Mucosa of rectum (tissue), 2 donors: ENCODE data around the gene CTCF.

Experiments used
- H3K27ac ChIP-seq, 2 donors: one replicate each; pipeline ENCODE4 v1.7.0; 2013; ENCODE audit warnings: inconsistent platforms in 2 of 2, low read depth in 2 of 2, low read length in 2 of 2
- H3K27me3 ChIP-seq, 2 donors: one replicate each; pipeline ENCODE4 v1.7.0; 2013; ENCODE audit warnings: low read length in 2 of 2; ENCODE audit not compliant: control insufficient read depth in 2 of 2, insufficient read depth in 2 of 2
- H3K36me3 ChIP-seq, 2 donors: one replicate each; pipeline ENCODE4 v1.7.0; 2013; ENCODE audit warnings: low read length in 2 of 2; ENCODE audit not compliant: control insufficient read depth in 2 of 2, insufficient read depth in 2 of 2
- H3K4me1 ChIP-seq, 2 donors: one replicate each; pipeline ENCODE4 v1.7.0; 2013; ENCODE audit warnings: low read length in 2 of 2, mild to moderate bottlenecking in 1 of 2; ENCODE audit not compliant: control insufficient read depth in 2 of 2, insufficient read depth in 2 of 2
- H3K4me3 ChIP-seq, 2 donors: one replicate each; pipeline ENCODE4 v1.7.0; 2013; ENCODE audit warnings: low read length in 2 of 2
- H3K9ac ChIP-seq, 2 donors: one replicate each; pipeline ENCODE4 v1.7.0; 2013; ENCODE audit warnings: low read length in 2 of 2, low read depth in 1 of 2, mild to moderate bottlenecking in 1 of 2
- H3K9me3 ChIP-seq, 2 donors: one replicate each; pipeline ENCODE4 v1.7.0; 2013; ENCODE audit warnings: low read length in 2 of 2; ENCODE audit not compliant: control insufficient read depth in 2 of 2
- donor health status: healthy.
- donor health status: Normal muscosa, but diverticular disease.

Gene CTCF

GRCh38 chr16:67593701-67594100 lies 31.4 kb downstream of the CTCF start:
- Histone ChIP-seq H3K36me3 (peaks cover 7 to 11% of the 10 kb centered on the region in 2 donors), H3K4me1 (no peaks in the 10 kb centered on the region), H3K27me3 (no peaks in the 10 kb centered on the region), H3K27ac (no peak overlapping the region), H3K4me3 (no peak overlapping the region), H3K9me3 (no peaks in the 10 kb centered on the region), H3K9ac (no peak overlapping the region)

- Histone ChIP-seq H3K4me1 (no peaks in the 10 kb centered on the region), H3K4me3 (no peak overlapping the region), H3K36me3 (peaks cover 8 to 11% of the 10 kb centered on the region in 2 donors), H3K9me3 (no peaks in the 10 kb centered on the region), H3K27me3 (no peaks in the 10 kb centered on the region), H3K9ac (no peak overlapping the region), H3K27ac (no peak overlapping the region)
These were observed 32.1 kb downstream of the CTCF start for GRCh38 chr16:67594256-67594915.

- Histone ChIP-seq H3K36me3 (peaks cover 4 to 5% of the 10 kb centered on the region in 2 donors), H3K9ac (no peak overlapping the region), H3K4me3 (no peak overlapping the region), H3K9me3 (no peaks in the 10 kb centered on the region), H3K27me3 (no peaks in the 10 kb centered on the region), H3K27ac (no peak overlapping the region), H3K4me1 (no peaks in the 10 kb centered on the region)
These were observed 32.6 kb downstream of the CTCF start for GRCh38 chr16:67594956-67595355.

GRCh38 chr16:67598527-67598926 lies 36.2 kb downstream of the CTCF start:
- no peak overlapping the region for H3K4me3 ChIP-seq
- no peak overlapping the region for H3K9ac ChIP-seq
- H3K27me3 ChIP-seq, result no peaks in the 10 kb centered on the region
- no peaks in the 10 kb centered on the region for H3K4me1 ChIP-seq
- no peak overlapping the region for H3K27ac ChIP-seq
- peaks cover 4% of the 10 kb centered on the region in 2 donors for H3K36me3 ChIP-seq
- no peaks in the 10 kb centered on the region for H3K9me3 ChIP-seq

- Histone ChIP-seq H3K4me3 (no peak overlapping the region), H3K36me3 (peaks cover 0 to under 1% of the 10 kb centered on the region in 2 donors), H3K4me1 (no peaks in the 10 kb centered on the region), H3K9ac (no peak overlapping the region), H3K9me3 (no peaks in the 10 kb centered on the region), H3K27ac (no peak overlapping the region), H3K27me3 (no peaks in the 10 kb centered on the region)
These were observed 43.3 kb downstream of the CTCF start for GRCh38 chr16:67605641-67606040.

GRCh38 chr16:67606632-67607031 lies 44.3 kb downstream of the CTCF start:
- Histone ChIP-seq H3K27ac (no peak overlapping the region), H3K4me3 (no peak overlapping the region), H3K4me1 (no peaks in the 10 kb centered on the region), H3K27me3 (no peaks in the 10 kb centered on the region), H3K36me3 (peaks cover 9 to 11% of the 10 kb centered on the region in 2 donors), H3K9me3 (no peaks in the 10 kb centered on the region), H3K9ac (no peak overlapping the region)

- H3K27ac ChIP-seq, result no peak overlapping the region
- H3K4me3 ChIP-seq, result no peak overlapping the region
- no peak overlapping the region for H3K9ac ChIP-seq
- peaks cover 22 to 28% of the 10 kb centered on the region in 2 donors for H3K36me3 ChIP-seq
- H3K27me3 ChIP-seq, result no peaks in the 10 kb centered on the region
- no peaks in the 10 kb centered on the region for H3K9me3 ChIP-seq
- H3K4me1 ChIP-seq, result no peaks in the 10 kb centered on the region
These were observed 46.0 kb downstream of the CTCF start for GRCh38 chr16:67608364-67608763.

GRCh38 chr16:67613808-67614207 lies 51.5 kb downstream of the CTCF start:
- Histone ChIP-seq H3K9me3 (no peaks in the 10 kb centered on the region), H3K36me3 (peaks cover 36 to 57% of the 10 kb centered on the region in 2 donors), H3K4me3 (no peak overlapping the region), H3K27ac (no peak overlapping the region), H3K27me3 (no peaks in the 10 kb centered on the region), H3K9ac (no peak overlapping the region), H3K4me1 (no peaks in the 10 kb centered on the region)

GRCh38 chr16:67628216-67628615 lies 65.9 kb downstream of the CTCF start:
- Histone ChIP-seq H3K9me3 (no peaks in the 10 kb centered on the region), H3K36me3 (peaks cover 50 to 63% of the 10 kb centered on the region in 2 donors)

GRCh38 chr16:67632415-67633172 lies 70.3 kb downstream of the CTCF start:
- H3K9me3 ChIP-seq, result no peaks in the 10 kb centered on the region
- H3K27me3 ChIP-seq, result no peaks in the 10 kb centered on the region
- H3K4me1 ChIP-seq, result no peaks in the 10 kb centered on the region
- H3K9ac ChIP-seq, result no peak overlapping the region
- H3K27ac ChIP-seq, result no peak overlapping the region
- peaks cover 39 to 61% of the 10 kb centered on the region in 2 donors for H3K36me3 ChIP-seq
- no peak overlapping the region for H3K4me3 ChIP-seq

More at GRCh38 chr16:67628216-67628615, 65.9 kb downstream of the CTCF start:
- H3K27me3 ChIP-seq, result no peaks in the 10 kb centered on the region
- H3K27ac ChIP-seq, result no peak overlapping the region
- H3K9ac ChIP-seq, result no peak overlapping the region
- H3K4me3 ChIP-seq, result no peak overlapping the region
- no peaks in the 10 kb centered on the region for H3K4me1 ChIP-seq
